HEK293T (cell line): Measurements from ENCODE around the gene MRPS27.

Source experiments
- CTCF ChIA-PET: fragments of 350-600 bp; formaldehyde crosslinking; extraction: SDS; loops from one replicate; lab custom pipeline; 2021; ENCODE audit warnings: antibody characterized with exemption, inconsistent platforms; lab: Yijun Ruan, JAX
- POLR2A ChIA-PET: fragments of 350-600 bp; formaldehyde crosslinking; extraction: SDS; loops from one replicate; lab custom pipeline; 2020; ENCODE audit warnings: antibody characterized with exemption, inconsistent platforms; lab: Yijun Ruan, JAX
- DNase-seq: peaks from one replicate; pipeline ENCODE4 v3.0.0; 2012; ENCODE audit warnings: mixed read lengths; ENCODE audit errors: extremely low spot score
- ARNT ChIP-seq: fragments of 450-650 bp; IDR thresholded peaks from 2 replicates; pipeline ENCODE4 v1.6.1; 2017; ENCODE audit warnings: mild to moderate bottlenecking
- BHLHE40 ChIP-seq: fragments of 450-650 bp; IDR thresholded peaks from 2 replicates; pipeline ENCODE4 v1.6.1; 2016; ENCODE audit warnings: mild to moderate bottlenecking, moderate library complexity, borderline replicate concordance
- CTBP1 ChIP-seq: fragments of 450-650 bp; IDR thresholded peaks from 2 replicates; pipeline ENCODE4 v1.6.1; 2016; ENCODE audit warnings: borderline replicate concordance
- ELF4 ChIP-seq: fragments of 450-650 bp; IDR thresholded peaks from 2 replicates; pipeline ENCODE4 v1.6.1; 2017; ENCODE audit warnings: antibody characterized with exemption
- FOXA1 ChIP-seq: fragments of 450-650 bp; IDR thresholded peaks from 2 replicates; pipeline ENCODE4 v1.6.1; 2016; ENCODE audit warnings: mild to moderate bottlenecking
- FOXK2 ChIP-seq: fragments of 450-650 bp; IDR thresholded peaks from 2 replicates; pipeline ENCODE4 v1.6.1; 2016; ENCODE audit warnings: mild to moderate bottlenecking
- FOXM1 ChIP-seq: fragments of 450-650 bp; IDR thresholded peaks from 2 replicates; pipeline ENCODE4 v1.6.1; 2017; ENCODE audit warnings: mild to moderate bottlenecking, borderline replicate concordance
- HDGF ChIP-seq: fragments of 450-650 bp; IDR thresholded peaks from 2 replicates; pipeline ENCODE4 v1.6.1; 2017; ENCODE audit warnings: antibody characterized with exemption, borderline replicate concordance
- L3MBTL2 ChIP-seq: fragments of 450-650 bp; conservative IDR thresholded peaks from 2 replicates; pipeline ENCODE4 v1.6.1; 2016; ENCODE audit warnings: mild to moderate bottlenecking
- LEF1 ChIP-seq: fragments of 450-650 bp; IDR thresholded peaks from 2 replicates; pipeline ENCODE4 v1.6.1; 2017; ENCODE audit warnings: mild to moderate bottlenecking, borderline replicate concordance
- NFRKB ChIP-seq: fragments of 450-650 bp; IDR thresholded peaks from 2 replicates; pipeline ENCODE4 v1.6.1; 2016; ENCODE audit warnings: mild to moderate bottlenecking, moderate library complexity
- PKNOX1 ChIP-seq: fragments of 450-650 bp; IDR thresholded peaks from 2 replicates; pipeline ENCODE4 v1.6.1; 2016
- SP1 ChIP-seq: fragments of 450-650 bp; IDR thresholded peaks from 2 replicates; pipeline ENCODE4 v1.6.1; 2017
- SUZ12 ChIP-seq: fragments of 450-650 bp; IDR thresholded peaks from 2 replicates; pipeline ENCODE4 v1.6.1; 2016; ENCODE audit warnings: mild to moderate bottlenecking
- TARDBP ChIP-seq: fragments of 450-650 bp; IDR thresholded peaks from 2 replicates; pipeline ENCODE4 v1.6.1; 2016
- ZNF384 ChIP-seq: fragments of 450-650 bp; IDR thresholded peaks from 2 replicates; pipeline ENCODE4 v1.6.1; 2016

The MRPS27 gene

GRCh38 chr5:72353046-72353445 lies 33.0 kb upstream of the MRPS27 start:
- TF ChIP-seq SP1 (no peak), HDGF (no peak), FOXA1 (no peak), LEF1 (no peak), PKNOX1 (no peak), FOXM1 (no peak)
- POLR2A ChIA-PET, result no interaction called here
- CTCF ChIA-PET, result no interaction called here
- no peak for DNase-seq

GRCh38 chr5:72352616-72353015 lies 32.6 kb upstream of the MRPS27 start:
- no peak for DNase-seq
- TF ChIP-seq HDGF (no peak), LEF1 (no peak), L3MBTL2 (no peak)

GRCh38 chr5:72351376-72351775 lies 31.3 kb upstream of the MRPS27 start:
- ChIA-PET POLR2A (no interaction called here), CTCF (no interaction called here)
- DNase-seq, result no peak
- TF ChIP-seq L3MBTL2, result no peak

More at GRCh38 chr5:72352616-72353015, 32.6 kb upstream of the MRPS27 start:
- ChIA-PET CTCF (no interaction called here), POLR2A (no interaction called here)

GRCh38 chr5:72347801-72348308 lies 27.8 kb upstream of the MRPS27 start:
- CTCF ChIA-PET, result no interaction called here
- no peak for DNase-seq
- POLR2A ChIA-PET, result no interaction called here
- TF ChIP-seq CTBP1, result no peak
- no peak for TF ChIP-seq ELF4
- no peak for TF ChIP-seq PKNOX1
- no peak for TF ChIP-seq SUZ12
- TF ChIP-seq FOXK2, result no peak
- no peak for TF ChIP-seq LEF1
- no peak for TF ChIP-seq ZNF384
- TF ChIP-seq ARNT, result no peak
- no peak for TF ChIP-seq NFRKB
- TF ChIP-seq BHLHE40, result no peak
- no peak for TF ChIP-seq SP1

- ChIA-PET POLR2A (no interaction called here), CTCF (no interaction called here)
- TF ChIP-seq PKNOX1 (no peak), FOXK2 (no peak), FOXM1 (no peak)
- DNase-seq, result no peak
Observed at GRCh38 chr5:72346398-72346797, 26.4 kb upstream of the MRPS27 start.

- TF ChIP-seq ELF4 (no peak), SUZ12 (no peak), FOXK2 (no peak), L3MBTL2 (no peak), SP1 (no peak), ZNF384 (no peak), LEF1 (no peak), FOXA1 (no peak), ARNT (no peak), BHLHE40 (no peak), FOXM1 (no peak), HDGF (no peak), TARDBP (no peak), PKNOX1 (no peak)
- ChIA-PET CTCF (no interaction called here), POLR2A (no interaction called here)
- DNase-seq, result no peak
Observed at GRCh38 chr5:72338689-72339209, 18.7 kb upstream of the MRPS27 start.

- CTCF ChIA-PET, result no interaction called here
- no peak for DNase-seq
- TF ChIP-seq SUZ12 (no peak), FOXM1 (no peak), SP1 (no peak)
- POLR2A ChIA-PET, result interaction anchor here (1.1 kb wide), 1 partner anchor 17 kb away, joined by 5 read pairs; the partner anchor contains the start of genes MRPS27 and PTCD2
Observed at GRCh38 chr5:72337159-72337558, 17.1 kb upstream of the MRPS27 start.
